Nephron (organoid): Measurements from ENCODE around the gene FAM193A.

Source experiments
- H3K27ac Mint-ChIP-seq, 3 experiments: 2 replicates each; pipeline ENCODE4 v1.8.0; 2020; ENCODE audit warnings: mixed read lengths in 3 of 3, mild to moderate bottlenecking in 2 of 3, moderate library complexity in 1 of 3
- H3K27me3 Mint-ChIP-seq: 2 replicates; pipeline ENCODE4 v1.8.0; 2021; ENCODE audit warnings: low read depth, mild to moderate bottlenecking, moderate library complexity, mixed read lengths
- H3K36me3 Mint-ChIP-seq: 2 replicates; pipeline ENCODE4 v1.8.0; 2020; ENCODE audit warnings: low read depth, mixed read lengths
- H3K4me1 Mint-ChIP-seq: 2 replicates; pipeline ENCODE4 v1.8.0; 2020; ENCODE audit warnings: mixed read lengths
- H3K4me3 Mint-ChIP-seq, 3 experiments: 2 replicates each; pipeline ENCODE4 v1.8.0; 2020; ENCODE audit warnings: mild to moderate bottlenecking in 3 of 3, mixed read lengths in 3 of 3, moderate library complexity in 2 of 3
- H3K9me3 Mint-ChIP-seq: 2 replicates; pipeline ENCODE4 v1.8.0; 2020; ENCODE audit warnings: mixed read lengths
- CTCF ChIP-seq, 3 experiments: fragments of 200-600 bp; sonication (generic); IDR thresholded peaks; one replicate each; pipeline ENCODE4 v1.5.0; 2021; ENCODE audit warnings: antibody characterized with exemption in 3 of 3; ENCODE audit not compliant: unreplicated experiment in 3 of 3

The FAM193A gene

GRCh38 chr4:2684486-2684885 is 148.0 kb downstream of the FAM193A start:
- no peak for TF ChIP-seq CTCF (IDR thresholded peaks at IDR 0.05; ENCODE audit: unreplicated experiment in 3 of 3)
- H3K4me1 Mint-ChIP-seq, result peaks cover 17% of the 10 kb centered on the region
- H3K36me3 Mint-ChIP-seq, result peaks cover 78% of the 10 kb centered on the region
- H3K4me3 Mint-ChIP-seq, result no peak overlapping the region
- H3K9me3 Mint-ChIP-seq, result no peaks in the 10 kb centered on the region
- no peaks in the 10 kb centered on the region for H3K27me3 Mint-ChIP-seq
- H3K27ac Mint-ChIP-seq, result no peak overlapping the region

DNA sequence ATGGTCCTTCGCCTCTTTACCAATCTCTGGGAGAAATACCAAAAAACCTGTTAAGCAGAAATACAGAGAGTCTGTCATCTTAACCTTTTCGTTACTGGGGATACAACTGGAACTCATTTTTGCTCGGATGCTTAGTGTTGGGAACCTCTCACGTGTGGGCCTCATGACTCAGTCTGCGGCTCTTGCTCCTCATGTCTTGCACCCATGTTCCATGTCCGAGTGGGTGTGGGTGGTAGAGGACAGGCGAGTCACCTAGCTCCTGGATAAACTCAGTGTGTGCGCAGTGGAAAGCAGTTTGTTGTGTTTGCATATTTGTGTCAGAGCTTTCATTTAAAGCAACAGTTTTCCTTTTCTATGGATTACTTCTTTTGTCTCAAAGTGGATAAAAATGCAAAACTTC is 149.1 kb downstream of the FAM193A start:
- H3K27ac Mint-ChIP-seq, result no peak overlapping the region
- H3K36me3 Mint-ChIP-seq, result peaks cover 77% of the 10 kb centered on the region

DNA sequence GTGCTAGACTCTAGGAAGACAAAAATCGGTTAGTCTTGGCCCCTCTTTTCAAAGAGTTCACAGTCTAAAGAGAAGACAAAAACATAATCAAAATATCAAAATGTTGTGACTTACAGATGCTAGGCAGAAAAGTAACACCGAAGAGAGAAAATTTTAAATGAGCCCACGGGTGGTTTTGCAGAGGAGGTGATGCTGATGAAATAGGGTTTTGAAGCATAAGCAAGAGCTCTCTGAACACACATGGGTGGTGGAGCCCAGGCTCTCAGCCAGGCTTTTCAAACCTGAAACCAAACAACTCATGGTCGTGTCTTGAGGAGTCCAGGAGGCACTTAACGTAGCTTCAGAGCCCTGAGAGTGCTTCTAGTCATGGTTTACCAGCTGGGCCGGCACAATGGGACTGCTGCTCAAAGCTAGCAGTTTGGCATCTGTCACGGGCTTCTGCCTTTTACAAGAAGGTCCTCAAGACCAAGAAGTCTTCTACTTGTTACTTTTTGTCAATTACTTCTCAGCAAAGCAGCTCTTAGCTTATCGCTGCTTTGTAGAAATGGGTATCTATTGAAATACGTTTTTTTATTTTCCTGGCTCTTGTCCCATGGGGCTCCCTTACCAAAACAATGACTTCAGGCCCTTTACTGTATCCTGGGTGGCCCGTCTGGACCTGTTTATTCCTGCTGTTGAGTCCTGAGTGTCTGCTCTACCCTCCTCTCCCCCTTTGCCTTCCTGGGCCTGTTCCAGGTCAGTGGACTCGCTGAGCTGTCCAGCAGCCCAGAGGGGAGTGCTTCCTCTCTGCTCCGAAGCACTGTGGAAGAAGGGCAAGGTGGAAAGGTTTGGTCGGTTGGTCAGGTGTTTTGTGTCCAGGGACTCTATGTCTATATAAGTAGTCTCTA is 150.2 kb downstream of the FAM193A start:
- no peak for TF ChIP-seq CTCF (IDR thresholded peaks at IDR 0.05; ENCODE audit: unreplicated experiment in 3 of 3)
- H3K27me3 Mint-ChIP-seq, result no peaks in the 10 kb centered on the region
- no peaks in the 10 kb centered on the region for H3K9me3 Mint-ChIP-seq
- H3K36me3 Mint-ChIP-seq, result peaks cover 79% of the 10 kb centered on the region
- H3K4me3 Mint-ChIP-seq, result no peak overlapping the region
- H3K4me1 Mint-ChIP-seq, result peaks cover 19% of the 10 kb centered on the region
- H3K27ac Mint-ChIP-seq, result peak overlapping the region in 1 of 3 experiments; percentile 9

More for the DNA sequence above, 149.1 kb downstream of the FAM193A start:
- TF ChIP-seq CTCF (IDR thresholded peaks at IDR 0.05; ENCODE audit: unreplicated experiment in 3 of 3), result no peak
- Mint-ChIP-seq H3K4me3 (no peak overlapping the region), H3K27me3 (no peaks in the 10 kb centered on the region), H3K9me3 (no peaks in the 10 kb centered on the region), H3K4me1 (peaks cover 19% of the 10 kb centered on the region)

GRCh38 chr4:2688281-2688680 is 151.8 kb downstream of the FAM193A start:
- Mint-ChIP-seq H3K4me3 (no peak overlapping the region), H3K27ac (peak overlapping the region in 1 of 3 experiments; percentile 76), H3K4me1 (peaks cover 19% of the 10 kb centered on the region), H3K9me3 (no peaks in the 10 kb centered on the region), H3K36me3 (peaks cover 78% of the 10 kb centered on the region), H3K27me3 (no peaks in the 10 kb centered on the region)
- no peak for TF ChIP-seq CTCF (IDR thresholded peaks at IDR 0.05; ENCODE audit: unreplicated experiment in 3 of 3)

- H3K4me1 Mint-ChIP-seq, result peaks cover 19% of the 10 kb centered on the region
- H3K36me3 Mint-ChIP-seq, result peaks cover 78% of the 10 kb centered on the region
- no peaks in the 10 kb centered on the region for H3K27me3 Mint-ChIP-seq
- peak overlapping the region; percentile 3 to 76 (median 31) for H3K27ac Mint-ChIP-seq
- H3K4me3 Mint-ChIP-seq, result no peak overlapping the region
- no peak for TF ChIP-seq CTCF (IDR thresholded peaks at IDR 0.05; ENCODE audit: unreplicated experiment in 3 of 3)
- H3K9me3 Mint-ChIP-seq, result no peaks in the 10 kb centered on the region
These were observed 152.2 kb downstream of the FAM193A start for GRCh38 chr4:2688697-2689096.

DNA sequence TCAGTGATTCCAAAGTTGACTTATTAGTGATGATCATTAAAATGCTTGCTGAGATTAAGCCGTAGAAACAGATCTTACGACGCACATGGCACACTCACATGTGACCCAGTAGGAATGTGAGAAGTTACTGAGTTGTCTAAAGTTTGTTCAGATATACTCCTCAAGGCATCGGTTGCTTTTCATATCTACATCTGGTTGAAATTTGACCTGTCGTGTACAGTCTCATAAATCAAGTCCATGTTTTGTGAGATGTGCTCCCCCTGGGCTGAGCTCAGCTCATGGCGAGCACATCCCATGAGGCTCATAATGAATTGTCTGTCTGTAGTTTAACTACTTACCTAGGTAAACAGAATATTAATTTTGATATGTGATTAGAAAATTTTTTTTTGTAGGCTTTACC is 152.7 kb downstream of the FAM193A start:
- no peak for TF ChIP-seq CTCF (IDR thresholded peaks at IDR 0.05; ENCODE audit: unreplicated experiment in 3 of 3)
- no peak overlapping the region for H3K4me3 Mint-ChIP-seq
- peaks cover 78% of the 10 kb centered on the region for H3K36me3 Mint-ChIP-seq
- no peaks in the 10 kb centered on the region for H3K27me3 Mint-ChIP-seq
- H3K27ac Mint-ChIP-seq, result peak overlapping the region; percentile 3 to 76 (median 31)
- peaks cover 19% of the 10 kb centered on the region for H3K4me1 Mint-ChIP-seq
- no peaks in the 10 kb centered on the region for H3K9me3 Mint-ChIP-seq
